HL-60/S4 (cell line): ENCODE data around the gene CACNA2D3.
"Not testable (repeated sequence)": the region's sequence is repeated elsewhere in the genome, so short reads cannot be mapped to it uniquely, and the experiment has no call there.

ENCODE experiments used
- in situ Hi-C: fragments of 300-500 bp; cut with MboI; formaldehyde crosslinking; loops from 2 replicates; pipeline ENCODE4 v1.14.3; 2022; ENCODE audit warnings: low sequenced_read_pairs

The CACNA2D3 gene

GRCh38 chr3:54437271-54437670 is 314.9 kb downstream of the CACNA2D3 start:
- in situ Hi-C loops: no loop called here

GRCh38 chr3:54443561-54444161 is 321.3 kb downstream of the CACNA2D3 start:
- in situ Hi-C loops: no loop called here

- in situ Hi-C loops: no loop called here
These were observed 323.3 kb downstream of the CACNA2D3 start for GRCh38 chr3:54445630-54446029.

- in situ Hi-C loops: no loop called here
These were observed 325.1 kb downstream of the CACNA2D3 start for GRCh38 chr3:54447427-54447826.

GRCh38 chr3:54454806-54455205 is 332.5 kb downstream of the CACNA2D3 start:
- in situ Hi-C loops: no loop called here

- in situ Hi-C loops: no loop called here
These were observed 336.0 kb downstream of the CACNA2D3 start for GRCh38 chr3:54458357-54458756.

- in situ Hi-C loops: not testable (repeated sequence)
These were observed 342.2 kb downstream of the CACNA2D3 start for GRCh38 chr3:54464554-54464953.

GRCh38 chr3:54476891-54477290 is 354.5 kb downstream of the CACNA2D3 start:
- in situ Hi-C loops: no loop called here

GRCh38 chr3:54481606-54482365 is 359.4 kb downstream of the CACNA2D3 start:
- in situ Hi-C loops: no loop called here

GRCh38 chr3:54484334-54484733 is 362.0 kb downstream of the CACNA2D3 start:
- in situ Hi-C loops: no loop called here

- in situ Hi-C loops: no loop called here
These were observed 364.0 kb downstream of the CACNA2D3 start for GRCh38 chr3:54486317-54486716.

- in situ Hi-C loops: no loop called here
These were observed 365.9 kb downstream of the CACNA2D3 start for GRCh38 chr3:54488297-54488696.

GRCh38 chr3:54494209-54494608 is 371.9 kb downstream of the CACNA2D3 start:
- in situ Hi-C loops: no loop called here

GRCh38 chr3:54506603-54507002 is 384.3 kb downstream of the CACNA2D3 start:
- in situ Hi-C loops: no loop called here

GRCh38 chr3:54507876-54508460 is 385.6 kb downstream of the CACNA2D3 start:
- in situ Hi-C loops: no loop called here

GRCh38 chr3:54510506-54510905 is 388.2 kb downstream of the CACNA2D3 start:
- in situ Hi-C loops: no loop called here

GRCh38 chr3:54511766-54512365 is 389.5 kb downstream of the CACNA2D3 start:
- in situ Hi-C loops: no loop called here

GRCh38 chr3:54514006-54514405 is 391.7 kb downstream of the CACNA2D3 start:
- in situ Hi-C loops: no loop called here

- in situ Hi-C loops: no loop called here
These were observed 392.1 kb downstream of the CACNA2D3 start for GRCh38 chr3:54514416-54514815.

GRCh38 chr3:54515441-54516213 is 393.3 kb downstream of the CACNA2D3 start:
- in situ Hi-C loops: no loop called here

GRCh38 chr3:54517424-54517823 is 395.1 kb downstream of the CACNA2D3 start:
- in situ Hi-C loops: no loop called here
